HCT116 (cell line): Measurements from ENCODE around the gene SLC6A7. TPM values are rescaled to one million over a fixed set of nuclear protein-coding genes. Genes with fewer than 3 reads are reported as not detected.

Experiments used
- ATAC-seq: fragments of 200-7000 bp; cut with Tn5 transposase; 2 replicates; pipeline ENCODE4 v1.9.1; 2020; ENCODE audit warnings: mild to moderate bottlenecking, moderate library complexity
- BruUV-seq: library from RNA; stranded (reverse); fragments of 400-500 nt; replicated peaks from 2 replicates; lab custom pipeline; 2021; lab: Mats Ljungman, UMichigan
- CTCF ChIA-PET: fragments of 300-600 bp; sonication (Branson Sonifier 250); formaldehyde crosslinking; loops from one replicate; lab custom pipeline; 2021; ENCODE audit warnings: antibody characterized with exemption; lab: Charles Lee
- POLR2A ChIA-PET: fragments of 300-600, 350-600 bp; sonication (Branson Sonifier 250); formaldehyde crosslinking; loops from one replicate; lab custom pipeline; 2021; ENCODE audit warnings: antibody characterized with exemption; lab: Charles Lee
- RAD21 ChIA-PET, 2 experiments: fragments of 300-600 bp; sonication (Branson Sonifier 250); formaldehyde crosslinking; loops; one replicate each; lab custom pipeline; 2023; ENCODE audit warnings: low total read pairs in 2 of 2; ENCODE audit not compliant: uncharacterized antibody in 2 of 2, unreplicated experiment in 2 of 2, low non-redundant PET in 1 of 2; lab: Charles Lee
- DNase-seq: peaks from one replicate; pipeline ENCODE4 v3.0.0-alpha.2; 2010; ENCODE audit warnings: low read depth, low spot score
- H2AFZ ChIP-seq: fragments of 200-600 bp; shearing (Covaris generic), sonication (generic); 2 replicates; pipeline ENCODE4 v1.6.1; 2017; ENCODE audit warnings: low read depth, mixed run types, mixed read lengths, antibody characterized with exemption, low read length; ENCODE audit not compliant: poor library complexity, severe bottlenecking
- H3K27ac ChIP-seq: 2 replicates; pipeline ENCODE4 v1.5.1; 2012; ENCODE audit warnings: low read depth, low read length
- H3K27me3 ChIP-seq: fragments of 200-600 bp; sonication (generic); 2 replicates; pipeline ENCODE4 v1.6.1; 2016; ENCODE audit warnings: mixed run types, low read length, mixed read lengths; ENCODE audit not compliant: insufficient read depth
- H3K36me3 ChIP-seq, 2 experiments: fragments of 200-500 bp in 1 of 2; fragments of 200-600 bp in 1 of 2; sonication (Bioruptor generic) in 1 of 2; sonication (generic) in 1 of 2; 2 replicates each; pipeline versions ENCODE4 v1.5.1 to v1.6.1; 2014 to 2016; ENCODE audit warnings: low read length in 2 of 2, inconsistent platforms in 1 of 2, mixed read lengths in 1 of 2, mixed run types in 1 of 2; ENCODE audit not compliant: insufficient read depth in 2 of 2, control insufficient read depth in 1 of 2
- H3K4me1 ChIP-seq, 2 experiments: fragments of 200-600 bp in 1 of 2; sonication (generic) in 1 of 2; 2 replicates each; pipeline versions ENCODE4 v1.5.1 to v1.6.1; 2012 to 2017; ENCODE audit warnings: low read length in 2 of 2, inconsistent platforms in 1 of 2, mild to moderate bottlenecking in 1 of 2, mixed read lengths in 1 of 2, mixed run types in 1 of 2, moderate library complexity in 1 of 2; ENCODE audit not compliant: insufficient read depth in 2 of 2, control insufficient read depth in 1 of 2
- H3K4me2 ChIP-seq: fragments of 200-600 bp; sonication (generic); 2 replicates; pipeline ENCODE4 v1.6.1; 2017; ENCODE audit warnings: mixed run types, low read length, mixed read lengths
- H3K4me3 ChIP-seq, 2 experiments: fragments of 200-600 bp in 1 of 2; sonication (generic) in 1 of 2; replicated peaks in 1 of 2; 2 replicates each; pipeline ENCODE4 v1.5.1; 2011 to 2016; ENCODE audit warnings: low read length in 2 of 2, control low read depth in 1 of 2, low read depth in 1 of 2, mild to moderate bottlenecking in 1 of 2, mixed read lengths in 1 of 2, mixed run types in 1 of 2
- H3K79me2 ChIP-seq: fragments of 200-600 bp; sonication (generic); 2 replicates; pipeline ENCODE4 v1.6.1; 2017; ENCODE audit warnings: mild to moderate bottlenecking, mixed run types, low read length, moderate library complexity, mixed read lengths; ENCODE audit not compliant: insufficient read depth
- H3K9ac ChIP-seq: fragments of 200-600 bp; sonication (generic); 2 replicates; pipeline ENCODE4 v1.6.1; 2016; ENCODE audit warnings: low read length, mixed read lengths
- H3K9me2 ChIP-seq: fragments of 200-600 bp; sonication (generic), shearing (Covaris generic); 2 replicates; pipeline ENCODE4 v1.6.1; 2017; ENCODE audit warnings: mixed run types, mild to moderate bottlenecking, moderate library complexity; ENCODE audit not compliant: insufficient read depth
- H3K9me3 ChIP-seq, 2 experiments: fragments of 200-500 bp in 1 of 2; fragments of 200-600 bp in 1 of 2; sonication (Bioruptor generic) in 1 of 2; sonication (generic) in 1 of 2; 2 replicates each; pipeline ENCODE4 v1.6.1; 2014 to 2017; ENCODE audit warnings: low read length in 2 of 2, mixed read lengths in 2 of 2, inconsistent platforms in 1 of 2, low read depth in 1 of 2, mild to moderate bottlenecking in 1 of 2, mixed run types in 1 of 2, moderate library complexity in 1 of 2; ENCODE audit not compliant: control insufficient read depth in 1 of 2, insufficient read depth in 1 of 2
- H4K20me1 ChIP-seq: fragments of 200-600 bp; sonication (generic), shearing (Covaris generic); 2 replicates; pipeline ENCODE4 v1.6.1; 2017; ENCODE audit warnings: mixed run types, mild to moderate bottlenecking, moderate library complexity; ENCODE audit not compliant: insufficient read depth
- CBX3 ChIP-seq: IDR thresholded peaks from 2 replicates; pipeline ENCODE4 v1.6.1; 2012; ENCODE audit warnings: low read depth
- CEBPB ChIP-seq: IDR thresholded peaks from 2 replicates; pipeline ENCODE4 v1.6.1; 2012; ENCODE audit warnings: low read depth
- EZH2 ChIP-seq: fragments of 200-600 bp; sonication (generic); IDR thresholded peaks from 2 replicates; pipeline ENCODE4 v1.6.1; 2017; ENCODE audit warnings: antibody characterized with exemption, mixed run types
- FOSL1 ChIP-seq: IDR thresholded peaks from 2 replicates; pipeline ENCODE4 v1.6.1; 2012; ENCODE audit warnings: low read depth
- JUND ChIP-seq: IDR thresholded peaks from 2 replicates; pipeline ENCODE4 v1.6.1; 2012
- POLR2A ChIP-seq: IDR thresholded peaks from 2 replicates; pipeline ENCODE4 v1.7.0; 2011; ENCODE audit warnings: borderline replicate concordance; ENCODE audit not compliant: insufficient read depth, insufficient read length; ENCODE audit errors: extremely low read depth
- POLR2AphosphoS5 ChIP-seq: IDR thresholded peaks from 2 replicates; pipeline ENCODE4 v1.6.1; 2011; ENCODE audit warnings: mild to moderate bottlenecking, low read depth, low read length, moderate library complexity
- RAD21 ChIP-seq: IDR thresholded peaks from 2 replicates; pipeline ENCODE4 v1.6.1; 2012; ENCODE audit warnings: low read depth, mild to moderate bottlenecking
- SIN3A ChIP-seq: IDR thresholded peaks from 2 replicates; pipeline ENCODE4 v1.6.1; 2012; ENCODE audit warnings: low read depth
- SP1 ChIP-seq: IDR thresholded peaks from 2 replicates; pipeline ENCODE4 v1.6.1; 2012; ENCODE audit warnings: low read depth
- SRF ChIP-seq: IDR thresholded peaks from 2 replicates; pipeline ENCODE4 v1.6.1; 2012; ENCODE audit warnings: low read depth
- TCF7L2 ChIP-seq: IDR thresholded peaks from 2 replicates; pipeline ENCODE4 v1.7.0; 2011; ENCODE audit warnings: borderline replicate concordance, inconsistent platforms; ENCODE audit not compliant: insufficient read depth, insufficient read length; ENCODE audit errors: extremely low read depth
- YY1 ChIP-seq: IDR thresholded peaks from 2 replicates; pipeline ENCODE4 v1.6.1; 2011; ENCODE audit warnings: low read length, low read depth, moderate library complexity, mild to moderate bottlenecking; ENCODE audit not compliant: insufficient replicate concordance; ENCODE audit errors: extremely low read depth
- ZFX ChIP-seq: fragments of 450-650 bp; IDR thresholded peaks from 2 replicates; pipeline ENCODE4 v1.6.1; 2017
- ZNF274 ChIP-seq: fragments of 200-500 bp; sonication (Bioruptor generic); IDR thresholded peaks from 2 replicates; pipeline ENCODE4 v1.6.1; 2014; ENCODE audit warnings: mild to moderate bottlenecking, low read depth, low read length, inconsistent platforms
- intact Hi-C: fragments of 100-400 bp; cut with micrococcal nuclease; formaldehyde crosslinking; loops from 2 replicates; pipeline ENCODE4 v1.10.0; 2022
- total RNA-seq: library from RNA; stranded (reverse); gene quantifications from one replicate; pipeline ENCODE4 v1.2.1, GENCODE V29; 2021; ENCODE audit not compliant: unreplicated experiment
- TF ChIP-seq, protein P1 (sequence below): IDR thresholded peaks from 2 replicates; pipeline ENCODE4 v1.6.1; 2011; ENCODE audit warnings: mild to moderate bottlenecking, low read length, moderate library complexity; ENCODE audit not compliant: insufficient replicate concordance; ENCODE audit errors: extremely low read depth
- TF ChIP-seq, protein P2 (sequence below): IDR thresholded peaks from 2 replicates; pipeline ENCODE4 v1.6.1; 2012

The SLC6A7 gene
- total RNA-seq, 1 experiment from 2014 or later, result not detected

DNA sequence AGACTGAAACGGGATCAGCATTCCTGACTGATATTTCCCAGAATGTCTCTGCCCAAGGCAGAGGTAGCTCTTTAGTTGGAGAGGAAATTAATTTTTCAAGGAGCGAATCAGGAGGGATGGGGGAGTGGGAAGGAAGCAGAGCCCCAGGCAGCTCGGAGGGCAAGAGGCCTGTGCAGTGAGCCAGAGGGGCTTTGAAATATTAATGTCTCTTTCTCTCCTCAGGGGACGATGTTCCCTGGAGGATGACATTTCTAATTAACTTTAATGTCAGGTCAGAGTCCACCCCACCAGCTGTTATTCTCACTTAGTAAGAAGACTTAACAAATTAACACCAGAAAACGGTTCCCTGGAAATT lies 45.6 kb downstream of the SLC6A7 start:
- Histone ChIP-seq H3K9me3 (no peaks in the 10 kb centered on the region), H3K4me2 (no peak overlapping the region)
- RAD21 ChIA-PET, result no interaction called here

DNA sequence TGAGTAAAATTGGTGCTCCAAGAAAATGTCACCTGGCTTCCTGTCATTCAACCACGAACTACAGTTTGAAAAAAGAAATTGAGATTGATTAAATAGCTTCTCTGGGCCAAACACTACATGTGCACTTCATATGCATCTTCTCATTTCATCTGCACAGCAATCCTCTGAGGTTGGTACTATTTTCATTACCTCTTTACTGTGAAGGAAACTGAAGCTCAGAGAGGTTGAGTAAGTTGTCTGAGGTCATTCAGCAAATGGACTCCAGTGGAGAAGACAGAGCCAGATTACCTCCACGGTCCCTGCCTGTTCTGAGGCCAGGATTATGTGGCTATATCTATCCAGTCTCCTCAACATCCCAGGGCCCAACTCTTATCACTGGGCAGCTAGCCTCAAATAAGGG lies 46.5 kb downstream of the SLC6A7 start:
- Histone ChIP-seq H3K4me2 (no peak overlapping the region), H4K20me1 (no peaks in the 10 kb centered on the region), H3K9me3 (no peaks in the 10 kb centered on the region), H3K27ac (no peak overlapping the region), H3K27me3 (no peaks in the 10 kb centered on the region), H2AFZ (no peak overlapping the region), H3K9ac (no peak overlapping the region), H3K4me3 (no peak overlapping the region), H3K79me2 (no peaks in the 10 kb centered on the region), H3K9me2 (no peaks in the 10 kb centered on the region), H3K4me1 (no peaks in the 10 kb centered on the region), H3K36me3 (no peaks in the 10 kb centered on the region)
- TF ChIP-seq POLR2A, result no peak
- no peak for TF ChIP-seq FOSL1
- TF ChIP-seq, protein P1, sequence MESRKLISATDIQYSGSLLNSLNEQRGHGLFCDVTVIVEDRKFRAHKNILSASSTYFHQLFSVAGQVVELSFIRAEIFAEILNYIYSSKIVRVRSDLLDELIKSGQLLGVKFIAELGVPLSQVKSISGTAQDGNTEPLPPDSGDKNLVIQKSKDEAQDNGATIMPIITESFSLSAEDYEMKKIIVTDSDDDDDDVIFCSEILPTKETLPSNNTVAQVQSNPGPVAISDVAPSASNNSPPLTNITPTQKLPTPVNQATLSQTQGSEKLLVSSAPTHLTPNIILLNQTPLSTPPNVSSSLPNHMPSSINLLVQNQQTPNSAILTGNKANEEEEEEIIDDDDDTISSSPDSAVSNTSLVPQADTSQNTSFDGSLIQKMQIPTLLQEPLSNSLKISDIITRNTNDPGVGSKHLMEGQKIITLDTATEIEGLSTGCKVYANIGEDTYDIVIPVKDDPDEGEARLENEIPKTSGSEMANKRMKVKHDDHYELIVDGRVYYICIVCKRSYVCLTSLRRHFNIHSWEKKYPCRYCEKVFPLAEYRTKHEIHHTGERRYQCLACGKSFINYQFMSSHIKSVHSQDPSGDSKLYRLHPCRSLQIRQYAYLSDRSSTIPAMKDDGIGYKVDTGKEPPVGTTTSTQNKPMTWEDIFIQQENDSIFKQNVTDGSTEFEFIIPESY, result no peak
- no peak for TF ChIP-seq ZFX
- TF ChIP-seq TCF7L2, result no peak
- TF ChIP-seq EZH2, result no peak
- TF ChIP-seq CEBPB, result no peak
- TF ChIP-seq, protein P2, sequence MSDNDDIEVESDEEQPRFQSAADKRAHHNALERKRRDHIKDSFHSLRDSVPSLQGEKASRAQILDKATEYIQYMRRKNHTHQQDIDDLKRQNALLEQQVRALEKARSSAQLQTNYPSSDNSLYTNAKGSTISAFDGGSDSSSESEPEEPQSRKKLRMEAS, result no peak
- no peak for TF ChIP-seq SP1
- TF ChIP-seq RAD21, result no peak
- TF ChIP-seq YY1, result no peak
- no peak for TF ChIP-seq JUND
- no peak for TF ChIP-seq ZNF274
- intact Hi-C loops, result no loop called here
- ATAC-seq (no peak), DNase-seq (no peak)
- ChIA-PET RAD21 (no interaction called here), CTCF (no interaction called here), POLR2A (no interaction called here)
- BruUV-seq, result no TSS peak

More for the DNA sequence above, 45.6 kb downstream of the SLC6A7 start:
- Histone ChIP-seq H3K4me3 (no peak overlapping the region), H3K4me1 (no peaks in the 10 kb centered on the region), H3K27ac (no peak overlapping the region), H3K27me3 (no peaks in the 10 kb centered on the region), H4K20me1 (no peaks in the 10 kb centered on the region), H2AFZ (no peak overlapping the region), H3K36me3 (no peaks in the 10 kb centered on the region), H3K9me2 (no peaks in the 10 kb centered on the region), H3K79me2 (no peaks in the 10 kb centered on the region), H3K9ac (no peak overlapping the region)
- no peak for TF ChIP-seq RAD21
- no peak for TF ChIP-seq FOSL1
- no peak for TF ChIP-seq TCF7L2
- TF ChIP-seq JUND, result no peak
- TF ChIP-seq EZH2, result no peak
- no peak for TF ChIP-seq SRF
- TF ChIP-seq POLR2A, result no peak
- TF ChIP-seq YY1, result no peak
- no peak for TF ChIP-seq SIN3A
- TF ChIP-seq CEBPB, result no peak
- TF ChIP-seq POLR2AphosphoS5, result no peak
- TF ChIP-seq CBX3, result no peak
- intact Hi-C loops, result no loop called here
- ATAC-seq, result no peak
- no peak for DNase-seq
- ChIA-PET POLR2A (no interaction called here), CTCF (no interaction called here)
- BruUV-seq, result no TSS peak
